GM18951 (cell line): ENCODE data around the gene CXorf58.
"Not testable (repeated sequence)": the region's sequence is repeated elsewhere in the genome, so short reads cannot be mapped to it uniquely, and the experiment has no call there.

Experiments
- POLR2A ChIP-seq: IDR thresholded peaks from 4 replicates; pipeline ENCODE4 v1.6.1; 2011; ENCODE audit warnings: mild to moderate bottlenecking; ENCODE audit not compliant: insufficient read length, insufficient read depth; ENCODE audit errors: extremely low read depth
- in situ Hi-C: fragments of 300-500 bp; cut with MboI; formaldehyde crosslinking; loops from one replicate; pipeline ENCODE4 v1.12.0; 2022; ENCODE audit warnings: low sequenced_read_pairs, mixed read lengths, inconsistent platforms; ENCODE audit not compliant: unreplicated experiment

CXorf58 gene, protein sequence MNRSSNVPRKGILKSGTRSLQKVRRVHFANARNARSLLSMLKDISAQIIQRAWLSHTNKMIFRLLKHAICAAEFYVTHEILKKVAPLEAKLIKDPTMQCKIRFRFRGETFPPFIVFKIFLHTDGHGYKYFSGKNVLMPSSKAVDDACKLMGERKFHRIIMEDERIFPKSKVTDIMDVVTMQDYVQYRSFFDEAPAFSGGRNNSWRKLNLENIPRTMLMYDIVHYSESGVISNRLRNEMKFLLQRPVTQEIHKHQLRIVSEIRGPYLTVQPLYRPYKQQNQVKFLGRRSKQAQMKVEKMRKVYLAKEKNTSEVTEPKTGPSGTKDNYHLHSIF

DNA sequence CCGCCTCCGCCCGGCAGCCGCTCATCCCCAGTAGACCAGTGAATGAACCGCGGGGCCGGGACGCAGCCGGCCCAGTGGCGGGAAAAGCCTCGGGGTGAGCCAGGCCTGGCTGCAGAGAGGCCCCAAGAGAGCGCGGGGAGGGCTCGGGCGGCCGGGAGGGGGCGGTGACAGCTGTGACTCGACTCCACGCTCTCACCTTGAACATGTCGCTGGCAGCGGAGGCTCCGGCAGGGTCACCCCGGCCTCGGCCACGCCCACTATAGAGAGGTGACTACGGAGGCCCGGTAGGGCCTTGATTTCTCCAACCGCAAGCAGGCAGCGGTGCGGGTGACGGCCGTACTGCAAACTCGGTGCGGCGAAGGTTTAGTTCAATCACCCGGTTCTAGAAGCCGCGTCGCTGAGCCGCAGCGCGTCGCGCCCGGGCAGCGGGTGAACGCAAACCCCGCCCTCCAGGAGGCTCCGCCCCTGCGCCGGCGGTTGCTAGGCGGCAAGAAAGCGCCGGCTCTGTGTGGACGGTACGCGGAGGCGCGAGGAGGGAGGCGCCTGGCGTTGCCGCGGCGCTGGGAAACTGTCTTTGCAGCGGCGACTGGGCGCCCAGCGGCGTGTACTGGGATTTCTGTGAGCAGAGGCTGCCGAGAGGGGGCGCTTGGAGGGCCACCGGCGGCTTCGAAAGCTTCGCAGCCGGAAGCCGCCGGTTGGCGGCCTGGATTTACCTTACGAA is at the start of gene CXorf58, which contains the start of gene APOO:
Gene CXorf58, plus strand, starts transcription at position 509 of the 721 bp plus-strand sequence. CDS start 2,297 bp downstream, outside the sequence.
Gene APOO, minus strand, starts transcription at position 441 of the 721 bp plus-strand sequence. Its CDS starts 236 bp downstream, at position 205.
- TF ChIP-seq POLR2A: peak; percentile 63
- in situ Hi-C loops: no loop called here

- in situ Hi-C loops: not testable (repeated sequence)
Observed at GRCh38 chrX:23859238-23859637, 48.6 kb upstream of the CXorf58 start.

GRCh38 chrX:23861215-23861896 is 46.5 kb upstream of the CXorf58 start:
- in situ Hi-C loops: no loop called here

GRCh38 chrX:23861952-23862351 is 45.9 kb upstream of the CXorf58 start:
- in situ Hi-C loops: not testable (repeated sequence)

More at GRCh38 chrX:23861215-23861896, 46.5 kb upstream of the CXorf58 start:
- TF ChIP-seq POLR2A: no peak

- in situ Hi-C loops: no loop called here
- TF ChIP-seq POLR2A: no peak
Observed at GRCh38 chrX:23864742-23865326, 43.0 kb upstream of the CXorf58 start.

GRCh38 chrX:23870041-23870440 is 37.8 kb upstream of the CXorf58 start:
- TF ChIP-seq POLR2A: no peak
- in situ Hi-C loops: no loop called here

DNA sequence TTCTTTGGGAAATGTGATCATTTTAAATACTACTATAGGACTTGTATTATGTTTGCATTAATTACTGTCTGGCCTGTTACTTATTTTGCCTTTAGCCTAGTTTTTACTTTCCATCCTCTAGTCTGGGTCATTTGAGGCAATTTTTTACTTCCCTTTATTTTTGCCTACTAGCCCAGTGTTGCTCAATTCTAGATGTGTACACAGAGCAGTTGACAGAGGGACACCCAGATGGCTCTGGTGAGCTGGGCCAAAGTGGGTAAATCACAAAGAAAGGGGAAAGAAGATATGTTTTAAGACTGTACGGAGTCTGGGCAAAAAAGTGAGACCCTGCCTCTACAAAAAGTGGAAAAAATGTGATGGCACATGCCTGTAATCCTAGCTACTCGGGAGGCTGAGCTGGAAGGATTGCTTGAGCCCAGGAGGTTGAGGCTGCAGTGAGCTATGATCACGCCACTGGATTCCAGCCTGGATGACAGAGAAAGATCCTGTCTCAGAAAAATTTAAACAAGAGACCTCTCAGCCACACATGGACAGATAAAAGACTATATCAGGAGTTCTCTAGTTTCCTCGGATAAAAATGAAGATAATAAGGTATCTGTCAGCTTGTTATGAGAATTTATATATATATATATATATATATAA is 35.8 kb upstream of the CXorf58 start:
- no peak for TF ChIP-seq POLR2A
- in situ Hi-C loops: no loop called here

DNA sequence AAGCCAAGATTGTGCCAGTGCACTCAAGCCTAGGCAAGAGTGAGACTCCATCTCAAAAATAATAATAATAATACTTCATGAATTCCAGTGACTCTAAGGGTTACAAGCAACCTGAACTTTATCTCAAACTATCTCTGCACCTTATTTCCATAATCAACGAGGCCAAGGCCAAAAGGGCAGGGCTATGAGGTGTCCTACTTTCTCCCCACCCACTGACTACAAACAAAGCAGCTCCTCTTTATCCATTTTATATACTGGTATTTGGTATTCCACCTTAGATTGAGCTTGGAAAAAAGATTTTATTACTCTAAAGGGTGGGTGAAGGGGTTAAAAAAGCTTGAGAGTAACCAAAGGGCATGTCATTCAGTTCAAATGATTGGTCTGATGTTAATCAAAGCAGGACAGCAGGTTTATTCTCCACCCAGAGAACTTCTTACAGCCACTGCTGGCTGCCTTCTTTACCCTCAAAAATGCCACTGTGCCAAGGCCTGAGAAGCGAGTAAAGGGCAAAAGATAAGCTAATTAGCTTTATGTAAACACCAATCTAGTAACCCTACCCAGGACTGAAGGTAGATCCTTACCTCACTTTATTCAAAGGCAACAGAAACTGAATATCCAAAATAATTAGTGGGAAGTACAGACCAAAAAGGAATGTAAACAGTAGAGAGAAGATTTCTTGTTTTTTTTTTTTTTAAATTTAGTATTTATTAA is 28.3 kb upstream of the CXorf58 start:
- in situ Hi-C loops: no loop called here
- TF ChIP-seq POLR2A: no peak

DNA sequence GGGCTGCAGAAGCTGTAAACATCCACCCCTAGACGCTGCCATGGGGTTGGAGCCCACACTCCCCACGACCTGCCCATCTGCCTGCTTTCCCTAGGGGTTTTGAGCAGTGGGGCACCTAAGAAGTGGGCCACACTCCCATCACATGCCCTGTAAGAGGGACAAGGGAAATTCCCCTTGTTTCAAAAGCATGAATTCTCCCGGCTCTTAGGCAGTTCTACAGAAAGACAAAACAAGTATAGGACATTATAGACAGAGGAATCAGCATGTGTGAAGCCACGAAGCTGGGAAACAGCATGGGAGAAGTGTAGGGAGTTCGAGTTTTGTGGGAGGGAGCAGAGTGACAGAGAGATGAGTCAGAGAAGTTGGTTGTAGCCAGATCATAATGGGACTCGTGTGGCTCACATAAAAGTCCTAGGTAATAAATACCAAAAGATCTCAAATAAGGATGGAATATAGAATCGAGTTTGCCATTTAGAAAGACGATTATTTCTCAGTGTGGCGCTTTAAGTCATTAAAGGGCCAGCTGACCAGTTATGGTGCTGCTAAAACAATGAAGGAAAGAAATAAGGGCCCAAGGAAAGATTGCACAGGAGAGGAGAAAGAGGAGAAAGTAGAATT is 24.0 kb upstream of the CXorf58 start:
- TF ChIP-seq POLR2A: no peak
- in situ Hi-C loops: no loop called here

DNA sequence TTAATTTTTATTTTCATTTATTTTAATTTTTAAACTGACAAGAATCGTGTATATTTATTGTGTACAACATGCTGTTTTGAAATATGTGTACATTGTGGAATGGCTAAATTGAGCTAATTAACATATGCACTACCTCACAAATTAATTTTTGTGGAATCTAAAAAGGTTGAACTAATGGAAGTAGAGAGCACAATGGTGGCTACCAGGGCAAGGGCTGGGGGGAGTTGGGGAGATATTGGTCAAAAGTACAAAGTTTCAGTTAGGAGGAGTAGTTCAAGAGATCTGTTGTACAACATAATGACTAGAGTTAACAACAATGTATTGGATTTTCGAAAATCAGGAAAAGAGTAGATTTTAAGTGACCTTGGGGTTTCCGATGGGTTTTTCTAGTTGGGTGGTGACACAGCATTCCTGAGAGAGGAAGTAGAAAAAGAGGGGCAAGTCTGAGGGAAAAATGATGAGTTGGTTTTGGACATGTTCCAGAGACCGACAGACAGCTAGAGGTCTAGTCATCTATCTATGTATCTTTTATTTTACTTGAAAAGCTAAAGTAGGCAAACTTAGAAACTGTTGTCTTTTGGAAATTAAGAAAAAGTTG is 23.3 kb upstream of the CXorf58 start:
- in situ Hi-C loops: no loop called here
- no peak for TF ChIP-seq POLR2A

DNA sequence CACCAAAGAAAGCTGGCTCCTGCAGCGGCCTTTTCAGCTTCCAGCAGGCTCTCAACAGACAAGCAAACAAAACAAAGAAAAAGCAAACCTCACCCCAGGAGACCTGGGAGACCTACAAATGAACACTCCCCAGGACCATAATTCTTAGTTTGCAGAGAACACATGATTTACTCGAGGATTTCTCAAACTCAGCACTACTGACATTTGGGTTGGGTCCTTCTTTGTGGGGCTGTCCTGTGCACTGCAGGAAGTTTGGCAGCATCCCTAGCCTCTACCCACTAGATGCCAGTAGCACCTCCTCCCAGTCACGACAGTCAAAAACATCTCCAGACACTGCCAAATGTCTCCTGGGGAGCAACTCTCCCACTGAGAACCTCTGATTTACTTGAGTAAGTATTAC is 22.0 kb upstream of the CXorf58 start:
- in situ Hi-C loops: no loop called here
- TF ChIP-seq POLR2A: no peak

GRCh38 chrX:23887451-23887850 is 20.4 kb upstream of the CXorf58 start:
- in situ Hi-C loops: no loop called here
- no peak for TF ChIP-seq POLR2A
